Measurements from ENCODE around the gene ENTPD2.

GRCh38 chr9:137035937-137036336 is 17.9 kb downstream of the ENTPD2 start:
- TF ChIP-seq CTCF (IDR thresholded peaks at IDR 0.05) (no peak), JUN (CRISPR knock-in tag; IDR thresholded peaks at IDR 0.05) (no peak)
